Stimulated activated CD8-positive, alpha-beta memory T cell treated with anti-CD3 and anti-CD28 coated beads, Interleukin-2, amount 100 ng/mL, for 1 hour (primary cell): Measurements from ENCODE around the gene PEA15.

Source experiments
- DNase-seq, 2 donors: peaks; one replicate each; pipeline ENCODE4 v3.0.0-alpha.2; 2020; ENCODE audit warnings: low read depth in 2 of 2

The PEA15 gene

GRCh38 chr1:160239582-160240299 is 34.6 kb downstream of the PEA15 start:
- no peak for DNase-seq

- DNase-seq: no peak
Observed at GRCh38 chr1:160243767-160244166, 38.6 kb downstream of the PEA15 start.

- DNase-seq: no peak
Observed at GRCh38 chr1:160244209-160244608, 39.0 kb downstream of the PEA15 start.

GRCh38 chr1:160245434-160245833 is 40.2 kb downstream of the PEA15 start:
- DNase-seq: no peak

GRCh38 chr1:160247053-160247452 is 41.9 kb downstream of the PEA15 start:
- DNase-seq: no peak

GRCh38 chr1:160251011-160251410 is 45.8 kb downstream of the PEA15 start:
- no peak for DNase-seq

GRCh38 chr1:160251687-160252526 is 46.7 kb downstream of the PEA15 start:
- DNase-seq: peak; percentile 10 to 19

- no peak for DNase-seq
Observed at GRCh38 chr1:160255781-160256300, 50.7 kb downstream of the PEA15 start.

GRCh38 chr1:160256396-160257046 is 51.3 kb downstream of the PEA15 start:
- DNase-seq: no peak

- no peak for DNase-seq
Observed at GRCh38 chr1:160257411-160258015, 52.3 kb downstream of the PEA15 start.

- no peak for DNase-seq
Observed at GRCh38 chr1:160258177-160258798, 53.1 kb downstream of the PEA15 start.

GRCh38 chr1:160260406-160261382 is 55.5 kb downstream of the PEA15 start:
- DNase-seq: no peak

GRCh38 chr1:160261556-160261892 is 56.3 kb downstream of the PEA15 start:
- peak; percentile 25 to 53 for DNase-seq

GRCh38 chr1:160261893-160262794 is 57.0 kb downstream of the PEA15 start, which contains the start of gene DCAF8:
DCAF8 (minus strand) TSS chr1:160262549; CDS start chr1:160244008, 18,541 bp downstream.
- DNase-seq: peak; percentile 94 to 97

- no peak for DNase-seq
Observed at GRCh38 chr1:160264795-160265307, 59.7 kb downstream of the PEA15 start.
